MM.1S (cell line): Measurements from ENCODE around the gene ADAM19.

ENCODE experiments used
- EZH2 ChIP-seq: fragments of 300-600 bp; sonication (generic); optimal IDR thresholded peaks from 2 replicates; pipeline ENCODE3; 2017; ENCODE audit warnings: low read depth, mild to moderate bottlenecking, antibody characterized with exemption, low read length, mixed read lengths
- TF ChIP-seq, protein P1 (sequence below): fragments of 300-600 bp; sonication (generic); IDR thresholded peaks from 2 replicates; pipeline ENCODE4 v1.5.1; 2016; ENCODE audit warnings: antibody characterized with exemption, low read length, mixed read lengths

DNA sequence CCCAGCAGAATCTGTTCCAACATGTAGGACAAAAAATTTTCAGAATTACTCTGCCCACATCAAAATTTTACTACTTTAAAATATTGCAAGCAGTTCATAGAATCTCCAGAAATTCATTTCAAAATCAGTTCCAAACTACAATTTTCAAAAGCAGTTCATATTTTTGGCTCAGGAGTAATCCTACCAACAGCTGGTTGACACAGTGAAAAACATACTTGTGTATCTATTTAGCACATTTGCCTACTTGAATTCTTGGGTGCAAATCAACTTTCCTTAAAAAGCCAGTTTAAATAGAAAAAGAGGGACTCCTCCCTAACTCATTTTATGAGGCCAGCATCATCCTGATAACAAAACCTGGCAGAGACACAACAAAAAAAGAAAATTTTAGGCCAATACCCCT lies 45.2 kb upstream of the ADAM19 start:
- TF ChIP-seq EZH2: no peak
- TF ChIP-seq, protein P1, sequence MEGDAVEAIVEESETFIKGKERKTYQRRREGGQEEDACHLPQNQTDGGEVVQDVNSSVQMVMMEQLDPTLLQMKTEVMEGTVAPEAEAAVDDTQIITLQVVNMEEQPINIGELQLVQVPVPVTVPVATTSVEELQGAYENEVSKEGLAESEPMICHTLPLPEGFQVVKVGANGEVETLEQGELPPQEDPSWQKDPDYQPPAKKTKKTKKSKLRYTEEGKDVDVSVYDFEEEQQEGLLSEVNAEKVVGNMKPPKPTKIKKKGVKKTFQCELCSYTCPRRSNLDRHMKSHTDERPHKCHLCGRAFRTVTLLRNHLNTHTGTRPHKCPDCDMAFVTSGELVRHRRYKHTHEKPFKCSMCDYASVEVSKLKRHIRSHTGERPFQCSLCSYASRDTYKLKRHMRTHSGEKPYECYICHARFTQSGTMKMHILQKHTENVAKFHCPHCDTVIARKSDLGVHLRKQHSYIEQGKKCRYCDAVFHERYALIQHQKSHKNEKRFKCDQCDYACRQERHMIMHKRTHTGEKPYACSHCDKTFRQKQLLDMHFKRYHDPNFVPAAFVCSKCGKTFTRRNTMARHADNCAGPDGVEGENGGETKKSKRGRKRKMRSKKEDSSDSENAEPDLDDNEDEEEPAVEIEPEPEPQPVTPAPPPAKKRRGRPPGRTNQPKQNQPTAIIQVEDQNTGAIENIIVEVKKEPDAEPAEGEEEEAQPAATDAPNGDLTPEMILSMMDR: no peak
